PC-3 (cell line): ENCODE results near the gene PYDC1. TPM values are rescaled to one million over a fixed set of nuclear protein-coding genes. Genes with fewer than 3 reads are reported as not detected.

Source experiments
- ATAC-seq: fragments of 200-7000 bp; cut with Tn5 transposase; 2 replicates; pipeline ENCODE4 v1.9.1; 2020; ENCODE audit warnings: mild to moderate bottlenecking, moderate library complexity
- BruUV-seq: library from RNA; stranded (reverse); fragments of 400-500 nt; replicated peaks from 2 replicates; lab custom pipeline; 2021; lab: Mats Ljungman, UMichigan
- CTCF ChIA-PET: fragments of 300-600 bp; sonication (Branson Sonifier 250); formaldehyde crosslinking; loops from one replicate; lab custom pipeline; 2022; ENCODE audit warnings: antibody characterized with exemption; lab: Charles Lee
- POLR2A ChIA-PET: fragments of 300-600 bp; sonication (Branson Sonifier 250); formaldehyde crosslinking; loops from one replicate; lab custom pipeline; 2022; ENCODE audit warnings: antibody characterized with exemption; ENCODE audit not compliant: unreplicated experiment; lab: Charles Lee
- DNase-seq: peaks from one replicate; pipeline ENCODE4 v3.0.0-alpha.2; 2015
- H2AFZ ChIP-seq: fragments of 300-600 bp; sonication (generic); 2 replicates; pipeline ENCODE4 v1.6.0; 2016; ENCODE audit warnings: antibody characterized with exemption, low read length
- H3F3A ChIP-seq: fragments of 300-600 bp; sonication (generic); one replicate; pipeline ENCODE4 v1.6.0; 2017; ENCODE audit warnings: antibody characterized with exemption, low read length, control low read depth, mild to moderate bottlenecking; ENCODE audit not compliant: unreplicated experiment
- H3K27ac ChIP-seq: fragments of 300-600 bp; sonication (generic); 2 replicates; pipeline ENCODE4 v1.5.1; 2016; ENCODE audit warnings: mild to moderate bottlenecking, low read length
- H3K27me3 ChIP-seq: fragments of 300-600 bp; sonication (generic); 2 replicates; pipeline ENCODE4 v1.6.1; 2016; ENCODE audit warnings: low read length, mixed read lengths
- H3K36me3 ChIP-seq: fragments of 300-600 bp; sonication (generic); 2 replicates; pipeline ENCODE4 v1.6.1; 2016; ENCODE audit warnings: low read depth, mixed run types, low read length, mixed read lengths
- H3K4me1 ChIP-seq: fragments of 300-600 bp; sonication (generic); 2 replicates; pipeline ENCODE4 v1.5.1; 2016; ENCODE audit warnings: low read length; ENCODE audit not compliant: insufficient read depth
- H3K4me2 ChIP-seq: fragments of 300-600 bp; sonication (generic); 2 replicates; pipeline ENCODE4 v1.6.0; 2016; ENCODE audit warnings: low read length
- H3K4me3 ChIP-seq: fragments of 300-600 bp; sonication (generic); 2 replicates; pipeline ENCODE4 v1.5.1; 2016; ENCODE audit warnings: mild to moderate bottlenecking, low read length, mixed read lengths
- H3K79me2 ChIP-seq: fragments of 300-600 bp; sonication (generic); 2 replicates; pipeline ENCODE4 v1.6.1; 2017; ENCODE audit warnings: low read length, mixed read lengths
- H3K9ac ChIP-seq: fragments of 300-600 bp; sonication (generic); 2 replicates; pipeline ENCODE4 v1.6.0; 2016; ENCODE audit warnings: mild to moderate bottlenecking, low read length
- H3K9me2 ChIP-seq: fragments of 300-600 bp; sonication (generic); replicated peaks from 2 replicates; pipeline ENCODE4 v1.6.1; 2016; ENCODE audit warnings: mixed run types, low read length, mixed read lengths
- H3K9me3 ChIP-seq: fragments of 300-600 bp; sonication (generic); 2 replicates; pipeline ENCODE4 v1.6.1; 2016; ENCODE audit warnings: low read length, mixed read lengths
- H4K20me1 ChIP-seq: fragments of 300-600 bp; sonication (generic); 2 replicates; pipeline ENCODE4 v1.6.1; 2016; ENCODE audit warnings: low read length, mixed read lengths
- EZH2 ChIP-seq: fragments of 300-600 bp; sonication (generic); IDR thresholded peaks from one replicate; pipeline ENCODE4 v1.6.1; 2017; ENCODE audit warnings: antibody characterized with exemption, mild to moderate bottlenecking, low read length; ENCODE audit not compliant: unreplicated experiment
- EZH2phosphoT487 ChIP-seq: fragments of 300-600 bp; sonication (generic); IDR thresholded peaks from 2 replicates; pipeline ENCODE4 v1.6.1; 2018; ENCODE audit warnings: mild to moderate bottlenecking, antibody characterized with exemption, low read length, borderline replicate concordance
- intact Hi-C: fragments of 100-400 bp; cut with micrococcal nuclease; formaldehyde crosslinking; loops from 2 replicates; pipeline ENCODE4 v1.9.0; 2023
- total RNA-seq: library from RNA; depleted of rRNA; stranded (reverse); fragments of >200 nt; gene quantifications from 2 replicates; pipeline ENCODE4 v1.2.3, GENCODE V29; 2014
- TF ChIP-seq, protein P1 (sequence below): fragments of 300-600 bp; sonication (generic); conservative IDR thresholded peaks from 2 replicates; pipeline ENCODE4 v1.5.1; 2017; ENCODE audit warnings: antibody characterized with exemption, low read depth, mild to moderate bottlenecking, low read length

Gene PYDC1
- total RNA-seq, 1 experiment from 2014 or later, result not detected

- H4K20me1 ChIP-seq, result no peaks in the 10 kb centered on the region
Measured at GRCh38 chr16:31256466-31256865, 39.5 kb upstream of the PYDC1 start.

GRCh38 chr16:31253642-31254045 is 36.7 kb upstream of the PYDC1 start:
- ATAC-seq (no peak), DNase-seq (no peak)
- TF ChIP-seq EZH2, result no peak
- TF ChIP-seq EZH2phosphoT487, result no peak
- TF ChIP-seq, protein P1, sequence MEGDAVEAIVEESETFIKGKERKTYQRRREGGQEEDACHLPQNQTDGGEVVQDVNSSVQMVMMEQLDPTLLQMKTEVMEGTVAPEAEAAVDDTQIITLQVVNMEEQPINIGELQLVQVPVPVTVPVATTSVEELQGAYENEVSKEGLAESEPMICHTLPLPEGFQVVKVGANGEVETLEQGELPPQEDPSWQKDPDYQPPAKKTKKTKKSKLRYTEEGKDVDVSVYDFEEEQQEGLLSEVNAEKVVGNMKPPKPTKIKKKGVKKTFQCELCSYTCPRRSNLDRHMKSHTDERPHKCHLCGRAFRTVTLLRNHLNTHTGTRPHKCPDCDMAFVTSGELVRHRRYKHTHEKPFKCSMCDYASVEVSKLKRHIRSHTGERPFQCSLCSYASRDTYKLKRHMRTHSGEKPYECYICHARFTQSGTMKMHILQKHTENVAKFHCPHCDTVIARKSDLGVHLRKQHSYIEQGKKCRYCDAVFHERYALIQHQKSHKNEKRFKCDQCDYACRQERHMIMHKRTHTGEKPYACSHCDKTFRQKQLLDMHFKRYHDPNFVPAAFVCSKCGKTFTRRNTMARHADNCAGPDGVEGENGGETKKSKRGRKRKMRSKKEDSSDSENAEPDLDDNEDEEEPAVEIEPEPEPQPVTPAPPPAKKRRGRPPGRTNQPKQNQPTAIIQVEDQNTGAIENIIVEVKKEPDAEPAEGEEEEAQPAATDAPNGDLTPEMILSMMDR, result no peak
- no peak overlapping the region for H3K4me2 ChIP-seq
- POLR2A ChIA-PET, result no interaction called here
- H3F3A ChIP-seq, result no peaks in the 10 kb centered on the region
- intact Hi-C loops, result no loop called here
- H3K4me3 ChIP-seq, result no peak overlapping the region
- H3K4me1 ChIP-seq, result no peaks in the 10 kb centered on the region
- no peaks in the 10 kb centered on the region for H3K9me3 ChIP-seq
- CTCF ChIA-PET, result no interaction called here
- H3K27me3 ChIP-seq, result 0 out of 2 replicates have a peak, but pooled peaks cover 5% of the 10 kb centered on the region
- H3K36me3 ChIP-seq, result no peaks in the 10 kb centered on the region
- no peak overlapping the region for H2AFZ ChIP-seq
- H4K20me1 ChIP-seq, result no peaks in the 10 kb centered on the region
- H3K27ac ChIP-seq, result no peak overlapping the region
- no peaks in the 10 kb centered on the region for H3K79me2 ChIP-seq
- no peak overlapping the region for H3K9ac ChIP-seq
- BruUV-seq, result no TSS peak
- H3K9me2 ChIP-seq, result no peaks in the 10 kb centered on the region

More at GRCh38 chr16:31256466-31256865, 39.5 kb upstream of the PYDC1 start:
- no TSS peak for BruUV-seq
- H3K27me3 ChIP-seq, result peaks cover 14% of the 10 kb centered on the region; the same call in 1 of the 2 replicates
- CTCF ChIA-PET, result no interaction called here
- H3K27ac ChIP-seq, result no peak overlapping the region
- no peak overlapping the region for H3K4me2 ChIP-seq
- TF ChIP-seq EZH2phosphoT487 (no peak), EZH2 (no peak)
- TF ChIP-seq, protein P1, result no peak
- H3K4me3 ChIP-seq, result no peak overlapping the region
- DNase-seq (no peak), ATAC-seq (no peak)
- H3K9me3 ChIP-seq, result no peaks in the 10 kb centered on the region
- no peaks in the 10 kb centered on the region for H3K4me1 ChIP-seq
- H2AFZ ChIP-seq, result no peak overlapping the region
- no peaks in the 10 kb centered on the region for H3K9me2 ChIP-seq
- no peaks in the 10 kb centered on the region for H3F3A ChIP-seq
- intact Hi-C loops, result no loop called here
- POLR2A ChIA-PET, result no interaction called here
- no peaks in the 10 kb centered on the region for H3K79me2 ChIP-seq
- no peaks in the 10 kb centered on the region for H3K36me3 ChIP-seq
- no peak overlapping the region for H3K9ac ChIP-seq

GRCh38 chr16:31251435-31251834 is 34.5 kb upstream of the PYDC1 start:
- H3K9me3 ChIP-seq, result no peaks in the 10 kb centered on the region
- H3F3A ChIP-seq, result no peaks in the 10 kb centered on the region
- DNase-seq (no peak), ATAC-seq (no peak)
- TF ChIP-seq EZH2phosphoT487, result no peak
- TF ChIP-seq EZH2, result no peak
- TF ChIP-seq, protein P1, result no peak
- POLR2A ChIA-PET, result no interaction called here
- H3K9ac ChIP-seq, result no peak overlapping the region
- H3K9me2 ChIP-seq, result no peaks in the 10 kb centered on the region
- H3K79me2 ChIP-seq, result no peaks in the 10 kb centered on the region
- no TSS peak for BruUV-seq
- no peak overlapping the region for H3K4me3 ChIP-seq
- H3K36me3 ChIP-seq, result no peaks in the 10 kb centered on the region
- CTCF ChIA-PET, result no interaction called here
- peaks cover 14% of the 10 kb centered on the region; the same call in 1 of the 2 replicates for H3K27me3 ChIP-seq
- H2AFZ ChIP-seq, result no peak overlapping the region
- H3K27ac ChIP-seq, result no peak overlapping the region
- intact Hi-C loops, result no loop called here
- H3K4me2 ChIP-seq, result no peak overlapping the region
- H4K20me1 ChIP-seq, result no peaks in the 10 kb centered on the region
- H3K4me1 ChIP-seq, result no peaks in the 10 kb centered on the region
